Stimulated activated CD8-positive, alpha-beta memory T cell treated with anti-CD3 and anti-CD28 coated beads, Interleukin-15, amount 100 ng/mL, for 24 hours (primary cell): ENCODE data around the gene DCDC2.
"Not testable (repeated sequence)": the region's sequence is repeated elsewhere in the genome, so short reads cannot be mapped to it uniquely, and the experiment has no call there.

ENCODE experiments used
- DNase-seq: peaks from one replicate; pipeline ENCODE4 v3.0.0-alpha.2; 2020; ENCODE audit warnings: low read depth

Gene DCDC2

GRCh38 chr6:24324617-24325016, 33.2 kb downstream of the DCDC2 start:
- DNase-seq = no peak

GRCh38 chr6:24323632-24324337, 34.1 kb downstream of the DCDC2 start:
- DNase-seq = no peak

- DNase-seq = no peak
Observed at GRCh38 chr6:24322924-24323323, 34.9 kb downstream of the DCDC2 start.

GRCh38 chr6:24322446-24322845, 35.4 kb downstream of the DCDC2 start:
- not testable (repeated sequence) for DNase-seq

- DNase-seq = no peak
Observed at GRCh38 chr6:24321538-24322162, 36.2 kb downstream of the DCDC2 start.

GRCh38 chr6:24313251-24314141, 44.4 kb downstream of the DCDC2 start:
- DNase-seq = no peak

GRCh38 chr6:24311775-24312174, 46.1 kb downstream of the DCDC2 start:
- not testable (repeated sequence) for DNase-seq

- no peak for DNase-seq
Observed at GRCh38 chr6:24307881-24308280, 50.0 kb downstream of the DCDC2 start.

GRCh38 chr6:24306936-24307335, 50.9 kb downstream of the DCDC2 start:
- no peak for DNase-seq

GRCh38 chr6:24306038-24306437, 51.8 kb downstream of the DCDC2 start:
- no peak for DNase-seq

- DNase-seq = no peak
Observed at GRCh38 chr6:24296944-24297343, 60.9 kb downstream of the DCDC2 start.

GRCh38 chr6:24293852-24294251, 64.0 kb downstream of the DCDC2 start:
- DNase-seq = not testable (repeated sequence)

- no peak for DNase-seq
Observed at GRCh38 chr6:24287239-24287638, 70.6 kb downstream of the DCDC2 start.

GRCh38 chr6:24284006-24284405, 73.9 kb downstream of the DCDC2 start:
- no peak for DNase-seq

GRCh38 chr6:24283043-24283985, 74.5 kb downstream of the DCDC2 start:
- no peak for DNase-seq

GRCh38 chr6:24274441-24275083, 83.3 kb downstream of the DCDC2 start:
- DNase-seq = no peak

GRCh38 chr6:24273096-24273870, 84.6 kb downstream of the DCDC2 start:
- DNase-seq = no peak

GRCh38 chr6:24272553-24272952, 85.3 kb downstream of the DCDC2 start:
- no peak for DNase-seq

- DNase-seq = no peak
Observed at GRCh38 chr6:24272148-24272547, 85.7 kb downstream of the DCDC2 start.

GRCh38 chr6:24270011-24270410, 87.8 kb downstream of the DCDC2 start:
- no peak for DNase-seq
